Astrocyte (in vitro differentiated cells and primary cell): ENCODE results near the gene TEKT5.

ENCODE experiments used
- EZH2 ChIP-seq: IDR thresholded peaks from 2 replicates; pipeline ENCODE4 v1.6.1; 2012; ENCODE audit warnings: mild to moderate bottlenecking, low read length, inconsistent platforms; ENCODE audit not compliant: insufficient read depth
- TF ChIP-seq, protein P1 (sequence below): IDR thresholded peaks from 2 replicates; pipeline ENCODE4 v1.5.1; 2011; ENCODE audit warnings: low read depth, mild to moderate bottlenecking, inconsistent platforms, low read length, moderate library complexity; ENCODE audit not compliant: insufficient read depth

DNA sequence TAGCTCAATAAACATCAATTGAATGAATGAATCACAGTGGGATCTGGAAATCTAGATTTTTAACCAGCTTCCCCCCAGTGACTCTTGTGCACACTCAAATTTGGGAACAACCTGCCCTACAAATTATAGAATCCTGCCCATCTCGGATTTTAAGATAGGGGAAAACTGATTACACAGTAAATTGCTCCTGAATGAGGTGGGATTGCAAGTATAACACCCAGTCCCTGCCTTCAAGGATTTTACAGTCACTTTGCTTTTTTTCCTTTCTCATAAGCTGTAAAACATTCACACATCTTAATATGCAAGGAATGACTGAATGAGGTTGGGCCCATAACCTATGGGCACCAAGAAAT is 48.5 kb downstream of the TEKT5 start:
- TF ChIP-seq, protein P1, sequence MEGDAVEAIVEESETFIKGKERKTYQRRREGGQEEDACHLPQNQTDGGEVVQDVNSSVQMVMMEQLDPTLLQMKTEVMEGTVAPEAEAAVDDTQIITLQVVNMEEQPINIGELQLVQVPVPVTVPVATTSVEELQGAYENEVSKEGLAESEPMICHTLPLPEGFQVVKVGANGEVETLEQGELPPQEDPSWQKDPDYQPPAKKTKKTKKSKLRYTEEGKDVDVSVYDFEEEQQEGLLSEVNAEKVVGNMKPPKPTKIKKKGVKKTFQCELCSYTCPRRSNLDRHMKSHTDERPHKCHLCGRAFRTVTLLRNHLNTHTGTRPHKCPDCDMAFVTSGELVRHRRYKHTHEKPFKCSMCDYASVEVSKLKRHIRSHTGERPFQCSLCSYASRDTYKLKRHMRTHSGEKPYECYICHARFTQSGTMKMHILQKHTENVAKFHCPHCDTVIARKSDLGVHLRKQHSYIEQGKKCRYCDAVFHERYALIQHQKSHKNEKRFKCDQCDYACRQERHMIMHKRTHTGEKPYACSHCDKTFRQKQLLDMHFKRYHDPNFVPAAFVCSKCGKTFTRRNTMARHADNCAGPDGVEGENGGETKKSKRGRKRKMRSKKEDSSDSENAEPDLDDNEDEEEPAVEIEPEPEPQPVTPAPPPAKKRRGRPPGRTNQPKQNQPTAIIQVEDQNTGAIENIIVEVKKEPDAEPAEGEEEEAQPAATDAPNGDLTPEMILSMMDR = no peak
- no peak for TF ChIP-seq EZH2
